NCI-H1105 treated with DMSO at 0.1 percent for 48 hours (cell line): ENCODE data around the gene ADAMTS9.

Source experiments
- DNase-seq: peaks from one replicate; lab custom pipeline; 2025; lab: John Stamatoyannopoulos, UW

ADAMTS9 gene

DNA sequence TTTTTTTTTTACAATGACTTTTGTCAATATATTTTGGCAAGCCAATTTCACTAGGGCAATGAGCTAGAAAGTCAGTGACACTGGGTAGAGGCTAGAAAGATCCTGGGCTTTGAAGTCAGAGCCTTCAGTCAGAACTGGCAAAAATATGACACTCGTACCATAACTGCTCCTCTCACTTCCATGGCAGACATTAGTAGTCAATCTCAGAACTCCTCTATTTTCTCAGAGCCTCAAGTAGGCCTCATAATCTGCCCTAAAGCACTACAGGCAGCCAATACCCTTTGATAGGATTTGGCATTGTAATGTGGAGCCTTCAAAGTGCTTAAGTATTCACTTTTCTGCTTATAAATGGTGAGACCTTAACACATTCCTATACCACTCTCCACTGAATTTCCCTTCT is 67.8 kb downstream of the ADAMTS9 start:
- no peak for DNase-seq

- DNase-seq, result no peak
Measured at GRCh38 chr3:64619216-64619615, 68.6 kb downstream of the ADAMTS9 start.

DNA sequence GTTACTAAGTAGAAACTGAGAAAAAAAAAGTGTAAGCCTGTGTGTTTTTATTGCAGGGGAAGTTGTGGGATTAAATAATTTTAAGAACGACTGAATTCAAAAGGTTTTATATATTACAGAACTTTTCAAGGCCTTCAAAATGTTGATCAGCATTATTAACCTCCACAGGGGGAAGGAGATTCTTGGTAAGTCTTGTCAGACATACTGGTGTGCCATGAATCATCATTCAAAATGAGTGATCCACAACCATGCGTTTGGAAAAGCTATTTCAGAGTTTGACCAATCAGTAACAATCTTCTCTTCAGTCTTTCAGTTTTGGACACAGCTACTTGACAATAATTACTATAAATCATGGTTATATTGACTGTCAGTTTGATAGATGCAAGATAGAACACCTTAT is 70.2 kb downstream of the ADAMTS9 start:
- no peak for DNase-seq

DNA sequence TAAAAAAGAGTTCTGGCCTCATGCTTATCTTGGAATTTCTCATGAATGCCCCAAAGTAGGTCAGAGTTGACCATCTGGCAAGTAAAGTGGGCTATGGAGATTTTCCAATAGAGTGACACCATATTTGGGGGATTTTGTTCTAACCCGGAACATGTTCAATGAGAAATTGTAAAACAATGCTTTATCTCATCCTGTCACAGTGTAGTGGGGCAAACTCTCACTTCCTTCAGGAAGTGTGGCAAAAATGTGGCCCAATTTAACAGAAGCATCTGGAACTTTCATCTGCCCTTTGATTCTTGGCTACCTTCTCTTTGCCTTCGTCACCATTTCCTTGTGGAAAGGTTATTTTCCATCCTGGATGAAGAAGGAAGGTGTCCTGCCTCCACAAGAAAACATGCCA is 70.8 kb downstream of the ADAMTS9 start:
- no peak for DNase-seq

GRCh38 chr3:64612916-64613526 is 74.8 kb downstream of the ADAMTS9 start:
- DNase-seq, result no peak

- no peak for DNase-seq
Measured at GRCh38 chr3:64612082-64612860, 75.5 kb downstream of the ADAMTS9 start.

- DNase-seq, result no peak
Measured at GRCh38 chr3:64608741-64609140, 79.1 kb downstream of the ADAMTS9 start.

DNA sequence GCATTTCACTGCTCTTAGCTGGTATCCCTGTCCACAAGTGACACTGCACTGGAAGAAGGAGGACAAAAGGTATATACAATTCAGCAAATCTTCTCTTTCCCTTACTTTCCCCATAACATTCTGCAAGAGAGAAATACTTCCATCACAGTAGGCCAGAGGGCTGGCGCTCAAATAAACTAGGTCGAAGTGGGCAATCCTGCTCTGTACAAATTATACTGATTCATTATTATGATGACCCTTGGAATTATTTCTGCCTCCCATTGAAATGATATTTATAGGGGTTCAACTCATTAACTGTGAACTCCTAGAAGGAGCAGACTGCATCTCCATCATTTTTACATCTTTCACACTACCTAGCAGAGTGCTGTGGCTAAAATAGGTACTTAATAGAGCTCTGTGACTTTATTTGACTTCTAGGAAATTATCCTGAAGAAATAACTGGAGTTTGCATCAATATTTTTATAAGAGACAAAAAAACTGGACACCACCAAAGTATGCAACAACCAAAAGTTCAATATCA is 80.7 kb downstream of the ADAMTS9 start:
- no peak for DNase-seq

GRCh38 chr3:64604313-64604712 is 83.5 kb downstream of the ADAMTS9 start:
- DNase-seq, result no peak

DNA sequence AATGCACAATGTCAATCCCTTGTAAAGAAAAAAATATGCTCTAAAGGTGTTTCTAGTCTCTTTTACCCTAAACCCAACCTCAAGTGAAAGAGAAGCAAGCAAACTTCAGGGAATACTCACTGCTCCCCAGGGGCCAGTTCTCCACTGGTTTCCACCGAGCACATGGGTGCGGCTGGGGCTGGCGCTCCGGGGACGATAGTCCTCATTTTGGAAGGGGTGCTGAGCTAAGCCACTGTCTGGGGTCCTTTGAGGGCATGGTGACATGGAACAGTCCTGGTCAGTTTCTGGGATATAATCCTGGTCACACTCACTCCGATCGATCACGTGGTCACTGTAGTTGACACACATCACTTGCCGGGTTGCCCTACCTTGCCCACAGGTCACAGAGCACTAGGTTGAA is 86.0 kb downstream of the ADAMTS9 start:
- no peak for DNase-seq

DNA sequence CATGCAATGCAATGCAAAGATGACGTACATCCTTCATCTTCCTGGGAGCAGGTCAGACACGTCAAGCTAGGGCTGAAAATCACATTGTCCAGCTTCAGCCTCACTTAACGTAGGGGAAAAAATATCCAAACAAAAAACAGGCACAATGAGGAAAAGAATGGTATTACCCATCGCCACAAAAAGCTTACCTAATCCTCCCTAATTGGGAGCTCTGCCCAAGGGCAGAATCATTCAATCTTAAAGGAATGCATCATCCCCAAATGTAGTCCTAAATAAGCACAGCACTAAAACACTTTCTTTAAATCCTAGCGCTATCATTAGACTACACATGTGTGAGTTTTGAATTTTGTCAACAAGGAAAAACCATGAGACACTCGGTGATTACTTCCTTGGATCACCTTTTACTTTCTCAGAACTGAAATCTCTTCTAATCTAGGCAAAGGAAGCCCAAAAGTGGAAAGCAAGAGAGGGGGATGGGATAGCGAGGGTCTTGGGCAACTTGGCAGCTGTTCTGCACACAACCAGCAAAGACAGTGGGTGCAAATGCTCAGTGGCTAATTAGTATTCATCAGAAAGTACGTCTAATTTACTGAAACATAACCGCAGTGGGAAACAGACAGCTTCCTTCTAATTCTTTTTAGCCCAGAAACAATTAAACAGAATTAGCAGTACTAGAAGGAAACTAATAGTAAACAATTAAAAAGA is 87.4 kb downstream of the ADAMTS9 start:
- no peak for DNase-seq

GRCh38 chr3:64599651-64600050 is 88.1 kb downstream of the ADAMTS9 start:
- peak; percentile 45 for DNase-seq

DNA sequence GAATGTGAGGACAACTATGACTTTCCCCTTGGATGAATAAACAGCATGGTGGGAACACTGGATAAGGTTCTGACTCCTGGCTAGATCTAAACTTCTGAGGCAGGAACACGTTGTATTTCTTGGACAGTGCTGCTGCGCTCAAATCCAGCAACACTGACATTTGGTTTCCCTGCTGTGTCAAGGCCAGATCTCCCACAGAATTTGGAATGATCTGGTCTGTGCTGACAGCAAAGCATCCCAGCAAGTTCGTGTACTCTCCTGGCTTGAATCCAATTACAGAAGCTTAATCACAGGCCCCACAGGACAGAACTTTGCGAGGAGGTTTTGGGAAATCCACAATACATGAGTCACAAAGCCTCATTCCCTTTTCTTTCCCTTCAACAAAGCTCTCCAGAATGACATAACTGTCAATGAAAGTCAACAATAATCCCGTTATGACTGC is 92.5 kb downstream of the ADAMTS9 start:
- DNase-seq, result no peak

DNA sequence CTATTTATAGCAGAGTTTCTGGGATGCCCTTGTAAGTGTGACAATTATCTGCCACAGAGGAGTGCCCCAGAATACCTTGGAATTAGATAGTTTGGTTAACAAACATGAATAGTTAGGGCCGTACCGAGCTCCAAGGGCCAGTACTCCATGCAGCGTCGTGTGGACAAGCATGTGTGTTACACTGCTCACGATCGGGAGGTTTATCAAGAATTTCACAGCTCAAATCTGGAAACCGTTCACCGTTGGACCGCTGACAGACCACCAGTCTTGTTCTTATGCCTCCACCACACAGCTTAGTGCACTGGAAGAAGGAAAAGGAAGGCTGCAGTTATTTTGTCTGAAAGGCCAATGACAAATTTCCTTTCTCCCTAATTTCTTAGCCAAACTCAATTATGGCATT is 93.7 kb downstream of the ADAMTS9 start:
- no peak for DNase-seq

GRCh38 chr3:64593350-64593749 is 94.5 kb downstream of the ADAMTS9 start:
- no peak for DNase-seq

GRCh38 chr3:64591615-64592014 is 96.2 kb downstream of the ADAMTS9 start:
- no peak for DNase-seq

DNA sequence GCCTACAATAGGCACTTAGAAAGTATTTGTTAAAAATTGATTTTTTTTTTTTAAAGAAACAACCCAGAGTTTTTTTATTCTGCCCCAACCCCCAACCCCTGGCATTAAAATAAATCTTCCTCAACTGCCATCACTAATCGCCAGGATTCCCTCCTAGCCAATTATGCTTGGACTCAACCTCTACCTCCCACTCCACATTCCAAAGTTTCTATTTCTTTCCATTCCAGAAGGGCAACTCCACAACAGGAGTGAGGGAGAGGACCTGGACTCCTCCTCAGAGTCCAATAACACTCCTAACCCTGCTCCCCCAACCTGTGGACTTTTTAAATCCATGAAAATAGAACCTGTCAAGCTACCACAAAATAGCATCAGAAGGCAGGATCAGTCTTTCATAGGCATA is 99.4 kb downstream of the ADAMTS9 start:
- no peak for DNase-seq

GRCh38 chr3:64586952-64587351 is 100.8 kb downstream of the ADAMTS9 start:
- DNase-seq, result no peak

GRCh38 chr3:64584179-64584578 is 103.6 kb downstream of the ADAMTS9 start:
- no peak for DNase-seq

DNA sequence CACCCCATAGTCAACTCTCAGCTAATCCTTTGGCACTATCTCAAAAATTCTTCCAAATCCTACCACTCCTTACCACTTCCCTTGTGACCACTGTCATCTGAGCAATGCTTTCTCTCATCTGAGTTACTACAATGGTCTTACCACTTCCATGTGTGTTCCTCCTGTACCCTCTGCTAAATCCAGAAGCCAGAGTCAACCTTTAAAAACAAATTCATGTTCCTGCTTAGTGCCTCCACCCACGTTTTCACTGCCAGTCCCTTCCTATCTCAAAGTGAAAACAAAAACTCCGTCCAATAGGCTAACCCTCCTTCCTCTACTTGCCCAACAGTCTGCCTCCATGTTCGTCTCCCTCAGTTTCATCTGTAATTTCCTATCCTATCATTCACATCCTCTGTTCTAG is 109.0 kb downstream of the ADAMTS9 start:
- no peak for DNase-seq

- no peak for DNase-seq
Measured at GRCh38 chr3:64578062-64578770, 109.6 kb downstream of the ADAMTS9 start.

GRCh38 chr3:64576211-64576775 is 111.5 kb downstream of the ADAMTS9 start:
- no peak for DNase-seq
